Activated CD8-positive, alpha-beta memory T cell treated with anti-CD3 and anti-CD28 coated beads for 1 hour (primary cell): Measurements from ENCODE around the gene SLC41A2.
"Not testable (repeated sequence)": the region's sequence is repeated elsewhere in the genome, so short reads cannot be mapped to it uniquely, and the experiment has no call there.

Experiments used
- DNase-seq, 2 donors: peaks; one replicate each; pipeline ENCODE4 v3.0.0-alpha.2; 2020; ENCODE audit warnings: low read depth in 1 of 2; ENCODE audit errors: extremely low read depth in 1 of 2

The SLC41A2 gene

GRCh38 chr12:104958001-104958804 is at the start of gene SLC41A2:
SLC41A2 (minus strand) TSS chr12:104958290; CDS start chr12:104928527, 29,763 bp downstream.
- peak; percentile 19 to 65 for DNase-seq

- DNase-seq: no peak
Measured at GRCh38 chr12:105001476-105001875, 43.4 kb upstream of the SLC41A2 start.

GRCh38 chr12:104999347-104999685 is 41.2 kb upstream of the SLC41A2 start:
- DNase-seq: no peak

DNA sequence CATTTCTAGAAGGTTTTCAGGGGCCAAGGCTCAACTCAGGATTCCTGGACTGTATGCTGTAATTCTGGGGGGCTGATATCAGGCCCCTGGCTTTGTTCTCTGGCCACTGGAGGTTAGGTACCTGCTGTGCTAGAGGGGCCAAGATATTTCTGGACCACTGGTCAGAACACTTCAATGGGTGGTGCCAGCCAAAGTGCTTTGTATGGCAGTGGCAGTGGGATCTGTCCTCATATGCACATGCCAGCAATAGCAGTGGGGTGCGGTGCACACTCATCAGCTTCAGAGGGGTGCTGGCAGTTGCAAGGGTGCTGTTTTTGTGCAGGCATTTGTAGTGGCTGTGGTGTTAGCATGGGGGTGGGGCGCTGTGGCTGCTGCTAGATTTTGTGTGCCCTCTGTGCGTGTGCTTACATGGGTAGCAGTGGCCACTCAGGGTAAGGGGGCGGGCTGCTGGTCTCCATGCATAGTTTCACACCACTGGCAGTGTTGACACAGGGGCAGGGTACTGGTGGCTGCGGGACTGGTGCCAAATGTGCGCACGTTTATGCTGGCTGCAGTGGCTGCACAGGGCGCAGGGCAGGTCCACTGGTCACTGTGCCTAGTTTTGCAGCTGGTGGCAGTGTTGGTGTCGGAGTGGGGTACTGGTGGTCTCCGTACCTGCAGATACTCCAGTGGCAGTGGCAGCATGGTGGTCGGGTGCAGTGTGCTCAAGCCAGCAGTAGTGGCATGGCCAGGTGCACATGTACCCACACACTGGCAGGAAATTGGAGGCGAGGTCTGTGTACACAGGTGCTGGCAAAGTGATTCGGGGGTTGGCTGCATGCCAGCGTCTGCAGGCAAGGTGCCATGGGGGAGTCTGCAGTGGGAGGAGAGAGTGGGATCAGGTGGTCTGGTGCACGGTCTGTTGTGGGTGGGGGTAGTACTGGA is 40.6 kb upstream of the SLC41A2 start:
- no peak for DNase-seq

- DNase-seq: no peak
Measured at GRCh38 chr12:104997541-104997940, 39.5 kb upstream of the SLC41A2 start.

DNA sequence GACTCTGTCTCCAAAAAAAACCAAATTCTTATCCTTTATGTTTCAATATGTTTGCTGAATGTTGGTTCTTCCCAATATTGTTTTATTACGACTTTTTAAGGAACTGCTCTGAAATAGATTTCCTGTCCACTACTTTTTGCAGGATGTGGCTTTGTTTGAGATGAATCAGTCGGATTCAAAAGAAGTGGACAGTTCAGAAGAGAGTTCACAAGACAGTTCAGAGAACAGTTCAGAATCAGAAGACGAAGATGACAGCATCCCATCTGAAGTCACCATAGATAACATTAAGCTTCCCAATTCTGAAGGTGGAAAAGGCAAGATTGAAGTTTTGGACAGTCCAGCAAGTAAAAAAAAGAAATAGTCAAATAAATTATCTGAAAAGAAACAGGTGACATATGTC is 36.2 kb upstream of the SLC41A2 start:
- no peak for DNase-seq

- DNase-seq: no peak
Measured at GRCh38 chr12:104991565-104992128, 33.6 kb upstream of the SLC41A2 start.

DNA sequence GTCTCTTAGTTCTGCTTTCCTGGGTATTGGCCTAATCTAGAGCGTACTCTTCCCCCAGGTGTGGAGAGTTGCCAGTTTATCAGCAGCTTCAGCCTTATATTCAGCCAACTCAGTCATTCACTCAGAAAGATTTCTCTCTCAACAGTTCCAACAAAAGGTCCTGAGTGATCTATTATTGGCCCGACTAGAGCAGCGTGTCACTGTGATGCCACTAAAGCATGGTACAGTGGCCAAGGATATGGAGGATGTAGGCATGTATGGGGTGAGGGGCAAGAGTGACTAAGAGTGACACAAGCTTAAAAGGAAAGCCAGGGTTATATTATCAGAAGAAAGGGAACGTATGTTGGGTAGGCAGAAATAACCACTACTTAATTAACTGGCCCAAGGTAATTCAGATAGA is 32.9 kb upstream of the SLC41A2 start:
- DNase-seq: no peak

DNA sequence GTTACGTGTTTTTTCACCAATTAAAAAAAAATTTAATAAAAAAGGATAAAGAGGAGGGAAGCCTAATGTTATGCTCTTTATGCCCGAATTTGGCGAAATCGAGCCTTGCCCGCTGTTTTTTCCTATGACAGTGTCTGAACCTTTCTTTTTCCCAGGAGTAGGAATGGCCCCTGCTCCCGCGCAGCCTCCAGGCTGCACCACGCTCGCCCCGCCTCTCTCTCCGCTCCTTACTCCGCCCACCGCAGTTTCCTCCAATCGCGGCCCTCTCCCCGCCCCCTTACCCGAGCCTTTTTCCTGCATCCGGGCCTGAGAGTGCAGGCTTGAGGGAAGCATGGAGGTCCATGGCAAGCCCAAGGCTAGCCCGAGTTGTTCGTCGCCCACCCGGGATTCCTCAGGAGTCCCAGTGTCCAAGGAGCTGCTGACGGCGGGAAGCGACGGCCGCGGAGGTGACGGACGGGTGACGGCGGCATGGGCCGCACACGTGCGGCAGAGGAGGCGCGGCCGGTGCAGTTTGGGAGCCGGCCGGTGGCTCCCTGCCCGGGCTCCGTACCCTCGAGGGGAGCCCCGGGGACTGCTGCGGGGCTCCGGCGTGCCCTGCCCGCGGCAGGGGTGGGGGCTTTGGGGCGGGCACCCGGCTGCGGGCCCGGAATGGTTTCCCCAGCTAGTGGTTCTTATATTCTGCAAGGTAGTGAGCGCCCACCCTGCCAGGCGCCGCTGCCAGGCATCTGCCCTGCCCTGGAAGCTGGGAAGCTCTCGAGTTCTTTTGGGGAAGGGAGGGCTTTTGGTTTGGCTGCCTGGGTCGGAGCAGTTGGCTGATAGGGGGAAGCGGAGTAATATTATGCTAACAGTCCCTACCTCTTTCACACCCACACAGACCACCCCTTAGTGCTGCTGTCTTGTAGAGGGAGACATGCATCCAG is 28.2 kb upstream of the SLC41A2 start, which contains the start of gene NOPCHAP1:
Gene NOPCHAP1 (plus strand): TSS at position 295 of the 920 bp plus-strand sequence. CDS start 37 bp downstream, at position 332.
- DNase-seq: peak; percentile 57 to 76

DNA sequence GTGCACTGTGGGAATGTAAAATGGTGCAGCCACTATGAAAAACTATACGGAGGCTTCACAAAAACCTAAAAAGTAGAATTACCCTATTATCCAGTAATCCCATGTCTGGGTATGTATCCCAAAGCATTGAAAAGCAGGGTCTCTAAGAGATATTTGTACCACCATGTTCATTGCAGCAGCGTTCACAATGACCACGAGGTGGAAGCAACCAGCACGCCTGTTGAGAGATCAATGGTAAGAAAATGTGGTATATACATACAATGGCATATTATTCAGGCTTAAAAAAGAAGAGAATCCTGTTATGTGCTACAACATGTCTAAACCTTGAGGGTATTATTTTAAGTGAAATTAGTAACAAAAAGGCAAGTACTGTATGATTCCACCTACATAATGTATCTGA is 27.1 kb upstream of the SLC41A2 start:
- DNase-seq: no peak

DNA sequence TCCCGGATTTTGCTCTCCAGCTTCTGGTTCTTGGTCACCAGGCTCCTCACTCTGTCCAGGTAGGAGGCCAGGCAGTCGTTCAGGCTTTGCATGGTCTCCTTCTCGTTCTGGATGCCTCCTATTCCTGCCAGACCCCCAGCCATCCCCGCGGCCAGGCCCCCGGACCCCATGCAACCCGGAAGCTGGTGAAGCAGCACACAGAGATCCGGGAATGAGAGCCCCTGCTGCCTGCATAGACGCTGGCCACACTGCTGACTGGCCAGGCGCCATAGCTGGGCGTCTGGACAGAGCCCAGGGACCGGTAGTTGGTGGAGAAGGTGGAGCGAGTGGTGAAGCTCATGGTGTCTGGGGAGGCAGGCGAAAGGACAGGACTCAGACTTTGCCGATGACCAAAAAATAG is 19.6 kb upstream of the SLC41A2 start:
- DNase-seq: not testable (repeated sequence)

DNA sequence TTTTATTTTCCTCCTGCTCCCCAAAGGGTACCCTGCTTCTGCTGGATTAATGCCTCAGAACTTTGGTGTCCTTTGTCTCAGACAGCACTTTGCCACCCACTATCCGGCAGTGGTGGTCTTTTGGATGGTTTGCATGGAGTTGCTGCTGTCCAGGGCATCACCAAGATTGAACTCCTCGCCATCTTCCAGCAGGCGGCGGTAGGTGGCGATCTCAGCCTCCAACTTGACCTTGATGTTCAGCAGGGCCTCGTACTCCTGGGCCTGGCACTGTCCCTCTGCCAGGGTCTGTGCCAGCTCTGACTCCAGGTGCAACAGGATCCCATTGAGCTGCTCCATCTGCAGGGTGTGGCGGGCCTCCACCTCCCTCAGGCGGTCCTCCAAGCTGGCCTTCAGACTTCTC is 18.6 kb upstream of the SLC41A2 start:
- DNase-seq: no peak

DNA sequence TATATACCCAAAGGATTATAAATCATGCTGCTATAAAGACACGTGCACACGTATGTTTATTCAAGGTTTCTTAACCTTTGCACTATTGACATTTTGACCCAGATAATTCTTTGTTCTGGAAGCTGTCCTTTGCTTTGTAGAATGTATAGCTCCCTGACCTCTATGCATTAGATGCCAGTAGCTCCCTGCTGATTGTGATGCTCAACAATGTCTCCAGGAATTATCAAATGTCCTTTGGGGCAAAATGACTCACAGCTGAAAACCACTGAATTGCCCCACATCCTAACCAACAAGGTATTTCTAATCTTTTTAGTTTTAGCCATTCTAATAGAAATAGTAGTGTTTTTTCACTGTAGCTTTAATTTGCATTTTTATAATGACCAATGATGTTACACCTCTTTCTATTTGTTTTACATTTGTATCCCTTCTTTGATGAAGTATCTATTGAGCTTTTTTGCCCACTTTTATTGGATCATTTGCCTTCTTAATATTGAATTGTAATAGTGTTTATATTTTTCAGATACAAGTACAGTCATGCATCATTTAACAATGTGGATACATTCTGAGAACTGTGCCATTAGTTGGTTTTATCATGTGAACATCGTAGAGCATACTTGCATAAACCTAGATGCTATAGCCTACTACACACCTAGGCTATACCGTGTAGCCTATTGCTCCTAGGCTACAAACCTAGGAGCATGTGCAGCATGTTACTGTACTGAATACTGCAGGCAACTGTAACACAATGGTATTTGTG is 17.7 kb upstream of the SLC41A2 start:
- DNase-seq: no peak

GRCh38 chr12:104974626-104975290 is 16.7 kb upstream of the SLC41A2 start:
- no peak for DNase-seq

- no peak for DNase-seq
Measured at GRCh38 chr12:104973250-104973649, 15.2 kb upstream of the SLC41A2 start.

- no peak for DNase-seq
Measured at GRCh38 chr12:104971306-104971705, 13.2 kb upstream of the SLC41A2 start.

DNA sequence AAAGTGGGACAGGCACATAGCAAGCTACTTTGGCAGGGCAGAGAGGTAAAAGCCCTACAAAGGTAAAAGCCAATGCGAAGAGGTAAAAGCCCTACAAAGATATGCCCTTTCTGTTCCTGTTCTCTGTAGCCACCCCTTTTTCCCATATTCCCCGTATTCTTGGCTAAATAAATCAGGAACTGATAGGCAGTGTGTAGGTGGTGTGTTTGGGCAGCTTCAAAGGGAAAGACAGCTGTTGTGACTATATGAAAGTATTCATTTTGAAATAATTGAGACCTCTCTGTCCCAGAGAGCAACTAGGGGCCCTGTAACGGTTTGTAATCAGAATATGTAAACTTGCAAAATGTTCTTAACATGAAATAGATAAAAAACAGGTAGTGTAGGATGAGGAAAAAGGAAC is 11.3 kb upstream of the SLC41A2 start:
- no peak for DNase-seq

- no peak for DNase-seq
Measured at GRCh38 chr12:104966677-104967076, 8.6 kb upstream of the SLC41A2 start.

GRCh38 chr12:104964856-104965205 is 6.7 kb upstream of the SLC41A2 start:
- no peak for DNase-seq
